Measurements from ENCODE around the gene INAFM2. TPM values are rescaled to one million over a fixed set of nuclear protein-coding genes. Genes with fewer than 3 reads are reported as not detected.
A peak's percentile ranks its signal among the peaks of the same experiment; 100 is the strongest.

Gene INAFM2
- total RNA-seq, 1 donor from 2014 or later = 18.2 TPM

DNA sequence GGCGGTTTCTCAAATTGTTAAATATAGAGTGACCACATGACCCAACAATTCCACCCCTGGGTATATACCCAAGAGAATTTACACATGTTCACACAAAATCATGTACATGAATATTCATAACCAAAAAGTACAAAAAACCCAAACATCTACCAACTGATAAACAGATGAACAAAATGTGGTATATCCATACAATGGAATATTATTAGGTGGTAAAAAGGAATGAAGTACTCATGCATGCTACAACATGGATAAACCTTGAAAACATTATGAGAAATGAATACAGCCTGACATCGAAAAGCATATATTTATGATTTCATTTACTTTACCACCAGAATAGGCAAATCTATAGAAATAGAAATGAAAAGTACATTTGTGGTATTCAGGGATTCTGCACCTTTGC is 23.1 kb upstream of the INAFM2 start:
- Mint-ChIP-seq H3K27me3 (ENCODE audit: insufficient read depth, low read depth) (peaks cover 29% of the 10 kb centered on the region), H3K27ac (no peak overlapping the region), H3K36me3 (peaks cover 5% of the 10 kb centered on the region), H3K9me3 (peaks cover 19% of the 10 kb centered on the region), H3K4me1 (peaks cover 36% of the 10 kb centered on the region), H3K4me3 (no peak overlapping the region)
- TF ChIP-seq, protein P1, sequence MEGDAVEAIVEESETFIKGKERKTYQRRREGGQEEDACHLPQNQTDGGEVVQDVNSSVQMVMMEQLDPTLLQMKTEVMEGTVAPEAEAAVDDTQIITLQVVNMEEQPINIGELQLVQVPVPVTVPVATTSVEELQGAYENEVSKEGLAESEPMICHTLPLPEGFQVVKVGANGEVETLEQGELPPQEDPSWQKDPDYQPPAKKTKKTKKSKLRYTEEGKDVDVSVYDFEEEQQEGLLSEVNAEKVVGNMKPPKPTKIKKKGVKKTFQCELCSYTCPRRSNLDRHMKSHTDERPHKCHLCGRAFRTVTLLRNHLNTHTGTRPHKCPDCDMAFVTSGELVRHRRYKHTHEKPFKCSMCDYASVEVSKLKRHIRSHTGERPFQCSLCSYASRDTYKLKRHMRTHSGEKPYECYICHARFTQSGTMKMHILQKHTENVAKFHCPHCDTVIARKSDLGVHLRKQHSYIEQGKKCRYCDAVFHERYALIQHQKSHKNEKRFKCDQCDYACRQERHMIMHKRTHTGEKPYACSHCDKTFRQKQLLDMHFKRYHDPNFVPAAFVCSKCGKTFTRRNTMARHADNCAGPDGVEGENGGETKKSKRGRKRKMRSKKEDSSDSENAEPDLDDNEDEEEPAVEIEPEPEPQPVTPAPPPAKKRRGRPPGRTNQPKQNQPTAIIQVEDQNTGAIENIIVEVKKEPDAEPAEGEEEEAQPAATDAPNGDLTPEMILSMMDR (IDR thresholded peaks at IDR 0.05) = no peak
- no peak for TF ChIP-seq EZH2phosphoT487 (IDR thresholded peaks at IDR 0.05)
- no peak for TF ChIP-seq EZH2 (IDR thresholded peaks at IDR 0.05)
- H3K9me3 ChIP-seq (ENCODE audit: low read depth) = peaks cover 5% of the 10 kb centered on the region
- H3K4me3 ChIP-seq = no peak overlapping the region
- no peaks in the 10 kb centered on the region for H3K79me2 ChIP-seq (ENCODE audit: low read depth)
- H3K9ac ChIP-seq = no peak overlapping the region
- no peak for DNase-seq (ENCODE audit: low spot score)
- no peaks in the 10 kb centered on the region for H3F3A ChIP-seq (ENCODE audit: low read depth)
- no peak overlapping the region for H3K4me2 ChIP-seq
- no peak overlapping the region for H2AFZ ChIP-seq (replicated peaks)
- no peaks in the 10 kb centered on the region for H4K20me1 ChIP-seq (ENCODE audit: low read depth)
- no peaks in the 10 kb centered on the region for H3K36me3 ChIP-seq
- H3K27ac ChIP-seq = no peak overlapping the region
- peaks cover 7% of the 10 kb centered on the region for H3K4me1 ChIP-seq
- H3K27me3 ChIP-seq = no peaks in the 10 kb centered on the region

DNA sequence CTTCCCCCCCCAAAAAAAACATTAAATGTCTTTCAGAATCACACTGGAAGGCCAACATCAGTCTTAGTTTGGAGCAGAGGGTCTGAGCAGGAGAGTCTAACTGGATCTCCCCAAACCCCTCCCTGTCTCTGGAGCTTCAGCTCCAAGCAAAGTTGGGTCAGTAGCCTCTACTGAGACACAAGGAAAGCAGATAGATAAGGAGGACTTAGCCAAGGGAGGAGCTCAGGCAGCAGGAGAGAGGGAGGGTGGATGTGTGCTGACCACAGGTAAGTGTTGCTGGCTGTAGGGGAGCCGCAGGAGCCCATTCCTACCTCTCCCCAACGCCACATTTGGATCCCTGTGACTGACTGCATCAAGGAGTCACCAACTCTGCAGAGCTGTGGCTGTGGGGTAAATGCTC is 22.7 kb upstream of the INAFM2 start:
- Histone ChIP-seq H4K20me1 (ENCODE audit: low read depth) (no peaks in the 10 kb centered on the region), H3K4me3 (no peak overlapping the region), H3K36me3 (no peaks in the 10 kb centered on the region), H3K27me3 (no peaks in the 10 kb centered on the region), H3K4me2 (no peak overlapping the region), H3K4me1 (peaks cover 7% of the 10 kb centered on the region), H3K27ac (no peak overlapping the region), H2AFZ (replicated peaks) (no peak overlapping the region), H3K9me3 (ENCODE audit: low read depth) (peaks cover 5% of the 10 kb centered on the region), H3F3A (ENCODE audit: low read depth) (no peaks in the 10 kb centered on the region), H3K9ac (no peak overlapping the region), H3K79me2 (ENCODE audit: low read depth) (no peaks in the 10 kb centered on the region)
- Mint-ChIP-seq H3K4me3 (no peak overlapping the region), H3K4me1 (peaks cover 32% of the 10 kb centered on the region), H3K9me3 (peaks cover 19% of the 10 kb centered on the region), H3K36me3 (peaks cover 5% of the 10 kb centered on the region), H3K27me3 (ENCODE audit: insufficient read depth, low read depth) (peaks cover 26% of the 10 kb centered on the region), H3K27ac (no peak overlapping the region)
- TF ChIP-seq, protein P1 (IDR thresholded peaks at IDR 0.05) = no peak
- no peak for TF ChIP-seq EZH2 (IDR thresholded peaks at IDR 0.05)
- TF ChIP-seq EZH2phosphoT487 (IDR thresholded peaks at IDR 0.05) = no peak
- DNase-seq (ENCODE audit: low spot score) = no peak

DNA sequence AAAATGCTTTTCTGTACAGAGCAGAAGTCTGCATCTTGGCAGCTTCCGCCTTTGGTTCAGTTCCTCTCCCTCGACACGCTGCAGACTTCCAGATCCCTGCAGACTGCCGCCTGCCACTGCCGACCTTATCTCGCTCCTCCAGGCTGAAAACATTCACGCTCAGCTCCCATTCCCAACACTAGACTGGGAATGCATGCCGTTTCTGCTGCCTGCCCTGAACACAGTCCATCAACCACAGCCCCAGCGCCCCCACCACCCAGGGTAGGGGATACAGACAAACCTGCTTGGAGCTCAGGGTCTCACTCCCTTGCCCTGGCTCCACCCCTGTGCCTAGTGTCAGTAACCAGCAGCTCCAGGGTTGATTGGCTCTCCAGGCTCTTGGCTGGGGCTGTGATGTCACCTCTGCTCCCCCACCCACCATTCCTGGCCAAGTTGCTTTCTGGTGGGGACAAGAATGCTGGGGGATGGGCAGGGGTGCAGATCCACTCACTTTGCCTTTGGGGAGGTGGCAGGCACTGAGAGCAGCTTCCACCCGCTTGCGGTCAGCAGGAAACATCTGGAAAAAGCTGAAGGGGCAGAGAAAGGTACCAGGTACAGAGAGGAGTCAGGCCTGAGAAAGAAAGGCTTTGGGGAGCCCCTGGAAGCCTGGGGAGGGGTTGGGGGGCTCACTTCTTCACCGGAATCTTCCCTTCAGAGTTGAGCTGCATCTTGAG is 21.9 kb upstream of the INAFM2 start:
- H3K4me2 ChIP-seq = no peak overlapping the region
- H3K79me2 ChIP-seq (ENCODE audit: low read depth) = no peaks in the 10 kb centered on the region
- no peak for DNase-seq (ENCODE audit: low spot score)
- H3K36me3 ChIP-seq = no peaks in the 10 kb centered on the region
- peaks cover 5% of the 10 kb centered on the region for H3K9me3 ChIP-seq (ENCODE audit: low read depth)
- Mint-ChIP-seq H3K4me1 (peaks cover 28% of the 10 kb centered on the region), H3K9me3 (peaks cover 19% of the 10 kb centered on the region), H3K4me3 (peak overlapping the region; percentile 50), H3K27me3 (ENCODE audit: insufficient read depth, low read depth) (peaks cover 26% of the 10 kb centered on the region), H3K36me3 (peaks cover 5% of the 10 kb centered on the region), H3K27ac (peak overlapping the region; percentile 87)
- no peak for TF ChIP-seq EZH2phosphoT487 (IDR thresholded peaks at IDR 0.05)
- no peak for TF ChIP-seq EZH2 (IDR thresholded peaks at IDR 0.05)
- TF ChIP-seq, protein P1 (IDR thresholded peaks at IDR 0.05) = no peak
- H3F3A ChIP-seq (ENCODE audit: low read depth) = no peaks in the 10 kb centered on the region
- H3K27me3 ChIP-seq = no peaks in the 10 kb centered on the region
- H2AFZ ChIP-seq (replicated peaks) = peak overlapping the region; percentile 22
- H4K20me1 ChIP-seq (ENCODE audit: low read depth) = no peaks in the 10 kb centered on the region
- no peak overlapping the region for H3K27ac ChIP-seq
- H3K4me1 ChIP-seq = peaks cover 7% of the 10 kb centered on the region
- no peak overlapping the region for H3K4me3 ChIP-seq
- H3K9ac ChIP-seq = no peak overlapping the region
